CD4-positive, alpha-beta T cell treated with Interferon gamma for 1 hour (primary cell): ENCODE measurements around the gene ST7.
"Not testable (repeated sequence)": the region's sequence is repeated elsewhere in the genome, so short reads cannot be mapped to it uniquely, and the experiment has no call there.

Source experiments
- DNase-seq: peaks from one replicate; pipeline ENCODE4 v3.0.0-alpha.2; 2020

Gene ST7

GRCh38 chr7:117010375-117011133 is 57.3 kb downstream of the ST7 start:
- DNase-seq = no peak

DNA sequence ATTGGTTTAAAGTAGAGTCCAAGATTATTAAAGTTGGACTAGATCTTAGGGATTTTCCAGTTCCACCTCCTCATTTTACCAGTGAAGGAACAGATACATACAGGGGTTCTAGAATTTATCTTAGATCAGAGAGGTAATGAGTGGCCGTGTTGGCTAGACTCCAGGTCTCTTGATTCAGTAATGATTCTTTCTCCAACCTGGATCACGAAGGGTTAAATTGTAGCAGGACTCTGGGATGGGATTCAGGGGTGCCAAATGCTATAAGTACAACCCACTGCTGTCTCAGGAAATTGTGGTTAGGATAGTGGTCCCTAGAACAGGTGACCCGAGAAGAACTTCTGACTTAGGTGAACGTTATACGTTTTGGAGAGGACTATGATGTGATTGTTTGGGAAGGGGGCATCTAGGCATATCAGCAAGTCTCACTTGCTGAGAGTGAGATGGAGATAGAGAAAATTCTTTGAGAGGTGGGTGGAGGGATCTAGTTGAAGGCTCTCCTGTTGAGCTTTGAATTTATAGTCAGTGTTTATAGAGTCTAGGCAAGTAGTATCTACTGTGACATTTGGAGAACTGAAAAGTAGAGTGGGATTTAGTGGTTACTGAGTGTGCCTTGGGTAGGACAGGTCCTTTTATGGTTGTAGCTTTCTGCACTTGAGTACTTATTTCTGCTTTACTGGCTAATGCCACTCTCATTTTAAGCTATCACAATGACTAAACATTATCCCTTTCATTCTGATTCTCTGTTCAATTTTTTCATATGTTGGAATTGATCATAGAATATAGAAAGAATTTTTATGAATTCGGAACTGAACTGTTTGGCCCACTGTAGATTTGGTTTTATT is 58.3 kb downstream of the ST7 start:
- no peak for DNase-seq

DNA sequence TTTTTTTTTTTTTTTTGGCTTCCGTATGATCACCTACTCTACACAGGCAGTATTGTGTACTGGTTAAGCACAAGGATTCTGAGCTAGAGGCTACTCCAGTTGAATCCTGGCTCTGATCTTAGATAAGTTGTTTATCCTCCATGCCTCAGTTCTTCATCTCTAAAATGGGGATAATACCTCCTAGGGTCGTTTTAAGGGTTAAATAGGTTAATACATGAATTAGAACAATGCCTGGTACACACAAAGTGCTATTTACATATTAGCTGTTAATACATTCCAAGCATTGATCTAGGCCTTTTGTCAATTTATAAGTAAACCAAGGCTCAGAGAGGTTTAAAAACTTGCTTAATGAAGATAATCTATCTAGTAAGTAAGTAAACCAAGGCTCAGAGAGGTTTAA is 59.0 kb downstream of the ST7 start:
- no peak for DNase-seq

DNA sequence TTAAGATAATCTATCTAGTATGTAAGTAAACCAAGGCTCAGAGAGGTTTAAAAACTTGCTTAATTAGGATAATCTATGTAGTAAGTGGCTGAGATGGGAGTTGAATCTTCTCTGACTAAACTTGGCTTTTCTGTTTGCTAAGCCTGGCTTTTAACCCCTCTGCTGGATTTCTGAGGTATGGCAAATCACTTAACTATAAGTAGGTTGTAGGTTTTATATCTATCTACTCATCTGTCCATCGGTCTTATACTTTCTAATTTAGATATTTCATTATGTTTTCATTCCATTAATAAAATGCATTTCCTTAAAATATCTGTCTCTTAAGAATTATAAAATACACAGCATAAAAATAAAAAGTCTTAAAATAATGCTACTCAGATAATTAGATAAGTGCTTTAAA is 59.4 kb downstream of the ST7 start:
- no peak for DNase-seq

DNA sequence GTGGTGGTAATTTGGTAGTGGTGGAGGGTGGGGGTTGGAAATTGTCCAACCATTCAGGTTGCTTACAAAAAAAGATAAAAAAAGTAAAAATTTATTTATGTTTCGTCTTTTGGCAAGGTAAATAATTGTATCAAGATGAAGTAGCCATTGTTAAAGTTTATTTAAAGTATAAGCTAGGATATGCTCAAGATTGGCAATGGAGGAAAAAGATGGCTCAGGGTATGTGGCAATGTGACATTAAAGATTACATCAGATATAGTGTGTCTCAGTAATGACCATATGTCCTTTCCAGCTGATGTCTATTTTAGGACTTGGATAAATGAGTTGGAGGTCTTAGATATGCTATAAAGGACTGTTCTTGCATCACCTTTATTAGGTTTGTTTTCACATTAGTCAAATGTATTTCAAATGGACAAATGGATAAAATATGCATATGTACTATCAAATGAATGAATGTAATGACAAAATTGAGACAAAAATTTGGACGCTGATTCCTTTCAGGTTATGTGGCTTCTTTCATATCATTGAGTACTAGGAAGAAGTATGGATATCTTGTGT is 60.9 kb downstream of the ST7 start:
- no peak for DNase-seq

DNA sequence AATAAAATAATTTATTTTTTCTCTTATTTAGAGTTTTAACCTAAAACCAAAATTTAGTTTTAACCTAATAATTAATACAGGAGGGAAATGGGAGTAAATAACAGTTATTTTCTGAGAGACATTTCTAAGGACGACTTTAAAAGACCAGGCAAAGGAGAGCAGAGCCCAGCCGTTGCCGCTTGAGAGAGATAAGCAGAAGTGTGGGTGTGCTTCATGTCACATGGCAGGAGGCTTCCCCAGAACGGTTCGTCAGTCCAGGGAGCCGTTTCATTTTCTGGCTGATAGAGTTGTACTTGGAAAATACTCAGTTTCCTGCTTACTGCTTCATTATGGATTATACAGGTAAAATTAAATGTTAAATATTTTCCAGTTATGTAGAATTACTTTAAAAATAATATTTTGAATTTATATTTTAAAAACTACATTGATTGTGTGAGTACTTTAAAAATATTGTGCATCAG is 61.4 kb downstream of the ST7 start:
- peak; percentile 4 for DNase-seq

DNA sequence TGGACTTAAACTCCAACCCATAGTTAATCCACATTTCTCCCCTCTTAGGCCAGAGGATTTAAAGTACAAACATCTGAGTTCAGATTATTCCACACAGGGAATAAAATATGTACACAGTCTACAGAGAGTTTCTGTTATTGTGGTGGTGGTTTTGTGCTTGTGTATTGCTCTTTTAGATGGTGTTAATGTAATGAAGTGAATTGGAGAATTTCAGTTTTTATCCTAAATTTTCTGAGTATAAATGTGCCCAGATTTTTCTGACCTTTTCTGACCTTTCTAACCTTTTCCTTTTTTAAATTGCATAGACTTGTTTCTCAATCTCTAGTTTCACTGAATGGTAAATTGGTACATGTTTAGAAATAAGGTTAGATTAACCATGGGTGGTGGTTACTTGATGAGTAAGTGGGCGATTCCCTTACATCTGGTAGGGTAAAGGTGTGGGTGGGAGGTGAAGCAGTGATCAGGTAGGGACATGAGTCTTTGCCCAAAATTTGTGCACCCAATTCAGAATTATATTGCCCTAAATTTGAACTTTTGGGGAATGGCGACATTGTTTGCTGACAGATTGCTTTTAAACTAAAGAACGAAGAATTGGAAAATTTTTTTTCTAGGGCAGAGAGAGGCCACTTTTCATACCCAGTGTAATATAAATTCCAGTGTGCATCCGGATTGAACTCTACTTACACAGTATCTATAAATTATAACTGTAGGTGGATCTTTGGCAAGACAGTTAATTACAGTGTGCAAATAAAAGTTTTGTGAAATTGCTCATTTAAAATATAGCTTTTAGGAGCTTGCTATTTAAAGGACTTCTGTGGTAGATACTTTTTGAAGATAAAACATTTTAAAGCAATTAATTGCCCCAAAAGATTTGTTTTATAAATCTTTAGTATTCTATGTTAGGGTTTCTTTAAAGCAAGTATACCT is 62.2 kb downstream of the ST7 start:
- no peak for DNase-seq

- no peak for DNase-seq
Observed at GRCh38 chr7:117017017-117017451, 63.7 kb downstream of the ST7 start.

- DNase-seq = no peak
Observed at GRCh38 chr7:117017702-117018266, 64.5 kb downstream of the ST7 start.

GRCh38 chr7:117018713-117019112 is 65.4 kb downstream of the ST7 start:
- DNase-seq = no peak

GRCh38 chr7:117019287-117019686 is 66.0 kb downstream of the ST7 start:
- DNase-seq = no peak

- DNase-seq = no peak
Observed at GRCh38 chr7:117019786-117020590, 66.7 kb downstream of the ST7 start.

- DNase-seq = no peak
Observed at GRCh38 chr7:117020591-117020973, 67.3 kb downstream of the ST7 start.

DNA sequence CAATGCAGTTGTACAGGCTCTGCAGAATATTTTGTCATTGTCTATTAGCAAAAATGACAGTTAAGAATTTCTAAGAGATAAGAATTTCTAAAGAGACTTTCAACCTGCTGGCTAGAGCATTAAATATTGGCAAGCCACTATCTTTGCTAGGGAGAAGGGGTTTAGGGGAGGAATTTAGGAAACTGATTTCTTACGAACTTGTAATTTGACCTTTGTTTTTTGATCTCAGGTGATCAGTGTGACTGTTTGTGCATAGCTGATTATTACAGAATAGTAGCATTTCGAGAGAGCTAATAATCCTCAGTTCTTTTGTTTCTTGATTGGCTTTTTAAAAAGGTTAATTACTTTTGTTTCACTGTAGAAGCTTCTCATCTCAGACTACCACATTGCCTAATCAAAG is 68.1 kb downstream of the ST7 start:
- no peak for DNase-seq

DNA sequence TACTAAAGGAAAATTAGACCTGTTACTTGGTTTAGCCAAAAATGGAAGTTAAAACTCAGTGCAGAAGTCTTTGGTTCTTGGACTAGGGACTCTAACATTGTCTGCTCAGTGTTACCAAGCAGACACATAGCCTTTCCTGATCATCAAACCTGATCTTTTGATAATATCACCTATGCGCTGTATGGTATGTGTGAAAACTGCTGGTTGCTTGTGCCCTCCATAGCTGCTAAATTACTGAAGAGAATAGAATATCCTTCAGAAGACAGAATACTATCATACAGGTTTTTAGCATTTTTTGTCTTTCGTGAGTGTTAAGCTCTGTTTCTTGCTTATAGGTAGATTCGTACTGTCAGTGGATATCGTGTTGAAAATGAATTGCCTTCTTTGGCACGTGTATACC is 68.7 kb downstream of the ST7 start:
- no peak for DNase-seq

DNA sequence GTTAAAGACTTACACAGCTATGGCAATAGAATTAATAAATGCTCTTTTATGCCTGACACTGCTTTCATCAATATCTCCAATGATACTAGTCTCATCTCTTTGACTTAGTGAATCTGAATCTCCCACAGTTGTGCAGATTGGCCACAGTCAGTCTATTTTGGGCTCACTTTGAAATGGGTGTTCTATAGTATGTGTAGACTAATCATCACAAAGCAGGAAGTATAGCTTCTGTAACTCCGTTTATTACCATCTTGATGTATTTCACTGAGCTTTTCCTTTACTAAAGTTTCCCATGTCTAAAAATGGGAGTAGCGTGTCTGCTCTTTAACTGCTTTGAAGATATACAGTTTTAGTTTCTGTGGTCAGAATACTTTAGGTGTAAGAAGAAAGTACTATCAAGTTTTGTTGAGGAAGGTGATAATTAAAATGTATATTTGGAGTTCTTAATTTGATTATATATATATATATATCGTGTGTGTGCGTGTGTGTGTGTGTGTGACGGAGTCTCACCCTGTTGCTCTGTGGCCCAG is 70.1 kb downstream of the ST7 start:
- no peak for DNase-seq

DNA sequence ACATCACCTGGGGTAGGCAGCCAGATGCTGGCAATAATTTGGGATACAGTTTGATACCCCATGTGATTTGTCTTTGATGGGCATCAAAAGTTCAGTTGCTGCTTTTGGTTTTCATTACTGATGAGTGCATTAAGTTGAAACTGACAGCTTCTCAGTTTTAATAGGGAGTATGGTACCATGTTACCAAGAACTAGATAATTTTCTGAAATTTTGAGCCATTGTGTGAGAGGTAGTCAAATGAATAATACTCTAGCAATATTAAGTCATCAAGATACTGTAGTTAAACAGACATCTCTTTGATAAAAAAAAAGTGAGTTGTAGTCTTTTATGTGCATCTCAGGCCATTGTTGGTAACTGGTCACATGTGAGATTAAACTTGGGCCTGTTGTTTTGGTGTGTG is 71.5 kb downstream of the ST7 start:
- no peak for DNase-seq

DNA sequence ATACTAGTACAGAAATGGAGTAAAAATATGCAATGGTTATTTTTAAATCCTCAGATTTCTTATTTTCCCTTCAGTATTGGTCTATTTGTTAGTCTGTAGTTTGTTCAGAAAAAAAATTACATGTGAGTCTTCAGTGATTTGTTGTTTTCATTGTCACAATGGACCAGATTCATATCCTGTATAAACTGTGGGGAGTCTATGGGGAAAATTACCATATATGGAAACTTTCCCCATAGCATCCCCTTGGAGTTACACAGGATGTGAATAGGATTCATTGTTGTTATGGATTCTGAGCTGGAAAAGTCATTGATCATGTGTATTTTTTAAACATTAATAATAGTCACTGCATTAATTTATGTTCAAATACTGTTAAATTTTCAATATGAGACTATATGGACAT is 72.6 kb downstream of the ST7 start:
- no peak for DNase-seq

DNA sequence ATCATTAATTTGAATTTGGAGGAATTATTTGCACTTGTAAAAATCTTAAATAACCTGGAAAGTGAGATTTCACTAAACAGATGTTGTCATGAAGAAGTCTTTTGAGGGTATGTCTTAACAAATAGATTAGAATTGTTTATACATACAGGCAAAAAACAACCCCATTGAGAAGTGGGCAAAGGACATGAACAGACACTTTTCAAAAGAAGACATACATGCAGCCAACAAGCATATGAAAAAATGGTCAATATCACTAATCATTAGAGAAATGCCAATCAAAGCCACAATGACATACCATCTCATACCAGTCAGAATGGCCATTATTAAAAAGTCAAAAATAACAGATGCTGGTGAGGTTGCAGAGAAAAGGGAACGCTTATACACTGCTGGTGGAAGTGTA is 77.0 kb downstream of the ST7 start:
- DNase-seq = not testable (repeated sequence)

- DNase-seq = not testable (repeated sequence)
Observed at GRCh38 chr7:117030793-117031192, 77.5 kb downstream of the ST7 start.

DNA sequence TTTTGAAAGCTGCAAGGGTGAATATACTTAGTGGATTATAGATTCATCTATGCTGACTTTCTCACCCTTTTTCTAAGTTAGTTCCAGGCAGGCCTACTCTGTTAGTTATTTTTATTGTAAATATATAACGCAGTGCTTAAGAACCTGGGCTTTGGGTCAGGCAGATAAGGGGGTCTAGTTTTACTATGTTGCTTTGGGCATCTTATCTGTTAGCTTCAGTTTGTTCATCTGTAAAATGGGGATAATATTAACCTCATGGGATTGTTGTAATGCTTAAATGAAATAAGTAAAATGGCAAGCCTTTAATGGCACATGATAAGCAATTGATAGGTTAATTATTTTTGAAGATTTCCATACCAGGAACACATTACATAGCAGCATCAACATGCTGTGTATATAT is 79.5 kb downstream of the ST7 start:
- no peak for DNase-seq
